HG02938 (cell line): ENCODE measurements around the gene ZNF423.
"Not testable (repeated sequence)": the region's sequence is repeated elsewhere in the genome, so short reads cannot be mapped to it uniquely, and the experiment has no call there.

Experiments used
- ATAC-seq: cut with Tn5 transposase; IDR thresholded peaks from one replicate; pipeline ENCODE4 v1.9.1; 2021; ENCODE audit warnings: mild to moderate bottlenecking, moderate library complexity; ENCODE audit not compliant: unreplicated experiment

Gene ZNF423

DNA sequence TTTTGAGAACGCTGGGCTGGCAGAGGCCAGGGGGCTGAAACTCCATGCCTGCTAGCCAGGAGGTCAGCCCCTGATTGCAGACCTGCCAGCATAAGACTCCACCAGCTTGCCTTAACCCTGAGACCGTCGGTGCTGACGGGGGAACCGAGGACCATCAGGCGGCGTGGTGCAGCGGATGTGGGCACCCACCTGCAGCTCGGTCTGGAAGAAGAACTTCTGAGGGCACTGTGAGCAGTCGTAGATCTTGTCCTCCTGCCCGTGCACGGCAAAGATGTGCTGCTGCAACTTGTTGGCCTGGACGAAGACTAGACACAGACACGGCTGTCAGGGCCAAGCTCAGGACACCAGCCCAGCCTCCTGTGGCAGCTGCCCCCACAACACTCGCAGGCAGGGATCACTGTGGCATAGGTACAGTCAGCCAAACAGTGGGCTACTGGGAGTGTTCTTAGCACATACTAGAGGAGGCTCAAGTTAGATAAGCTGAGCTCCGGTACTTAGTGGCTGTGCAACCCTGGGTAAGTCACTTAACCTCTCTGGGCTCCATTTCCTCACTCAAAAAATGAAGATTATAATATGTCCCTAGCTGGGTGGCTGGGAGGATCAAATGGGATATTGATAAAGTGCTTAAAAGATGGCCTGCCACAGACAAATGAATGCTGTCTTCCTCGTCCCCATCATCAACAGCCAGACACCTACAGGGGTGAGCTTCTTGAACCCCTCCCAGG, 332.3 kb downstream of the ZNF423 start:
- ATAC-seq, result no peak

DNA sequence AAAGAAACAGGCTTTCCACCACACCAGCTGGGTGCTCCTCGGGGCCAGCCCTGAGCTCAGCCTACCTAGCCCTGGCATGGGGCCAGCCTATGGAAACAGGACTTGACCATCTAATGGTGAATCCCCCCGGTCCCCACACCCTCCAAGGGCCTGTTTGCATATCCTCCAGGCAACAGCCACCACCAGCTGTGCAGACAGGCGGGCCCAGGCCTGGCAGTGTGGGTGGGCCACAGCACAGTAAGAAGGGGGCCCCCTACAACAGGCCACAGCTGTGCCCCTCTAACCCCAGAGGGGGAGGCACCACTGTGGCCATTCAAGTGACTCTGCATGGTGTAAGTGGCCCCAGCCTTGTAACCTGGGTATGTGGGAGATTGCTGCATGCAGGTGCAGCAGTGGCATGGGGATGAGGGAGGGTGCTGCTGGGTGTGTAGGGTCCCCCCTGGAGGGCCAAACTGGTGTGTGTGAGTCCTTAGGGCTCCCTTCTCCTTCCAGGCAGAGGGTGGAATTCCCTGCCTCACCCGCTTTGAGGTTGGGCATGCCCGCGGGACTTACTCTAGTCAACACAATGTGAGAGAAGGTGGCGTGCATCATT, 334.1 kb downstream of the ZNF423 start:
- ATAC-seq, result no peak

GRCh38 chr16:49520492-49521038, 335.3 kb downstream of the ZNF423 start:
- no peak for ATAC-seq

DNA sequence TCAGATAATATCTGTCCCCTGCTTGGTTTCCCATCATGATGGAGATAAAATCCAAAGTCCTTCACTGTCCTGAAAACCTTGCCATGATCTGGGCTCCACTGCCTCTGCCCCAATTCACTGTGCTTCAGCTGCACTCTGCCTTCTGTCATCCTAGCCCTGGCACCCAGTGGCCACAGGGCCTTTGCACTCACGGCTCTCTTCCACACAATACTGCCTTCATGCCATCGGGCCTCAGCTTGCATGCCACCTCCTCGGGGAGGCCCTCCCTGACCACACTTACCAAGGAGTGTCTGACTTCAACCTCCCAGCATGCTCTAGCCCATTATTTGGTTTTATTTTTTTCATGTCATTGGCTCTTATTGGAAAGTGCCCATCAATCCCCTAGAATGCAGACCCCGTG, 336.2 kb downstream of the ZNF423 start:
- no peak for ATAC-seq

DNA sequence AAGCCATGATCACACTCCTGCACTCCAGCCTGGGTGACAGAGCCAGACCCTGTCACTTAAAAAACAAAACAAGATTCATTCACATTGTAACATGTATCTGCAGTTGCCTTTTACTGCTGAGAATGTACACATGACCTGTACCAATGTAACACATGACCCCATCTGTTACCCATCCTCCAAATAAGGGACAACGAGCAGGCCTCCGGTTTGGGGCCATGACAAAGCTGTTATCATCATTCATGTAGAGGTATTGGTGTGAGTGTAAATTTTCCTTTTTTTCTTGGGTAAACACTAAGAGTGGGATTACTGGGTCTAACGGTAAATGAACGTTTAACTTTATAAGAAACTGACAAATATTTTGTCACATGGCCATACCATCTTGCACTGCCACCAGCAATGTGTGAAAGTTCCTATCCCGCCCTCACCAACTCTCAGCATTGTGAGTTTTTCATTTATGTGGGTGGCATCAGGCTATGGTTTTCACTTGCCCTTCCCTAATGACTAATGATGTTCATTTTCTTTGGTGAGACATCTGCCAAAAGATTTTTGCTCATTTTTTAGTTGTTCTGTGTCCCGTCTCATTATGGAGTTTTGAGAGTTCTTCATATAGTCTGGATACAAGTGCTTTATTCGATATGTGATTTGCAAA, 336.8 kb downstream of the ZNF423 start:
- ATAC-seq, result no peak

DNA sequence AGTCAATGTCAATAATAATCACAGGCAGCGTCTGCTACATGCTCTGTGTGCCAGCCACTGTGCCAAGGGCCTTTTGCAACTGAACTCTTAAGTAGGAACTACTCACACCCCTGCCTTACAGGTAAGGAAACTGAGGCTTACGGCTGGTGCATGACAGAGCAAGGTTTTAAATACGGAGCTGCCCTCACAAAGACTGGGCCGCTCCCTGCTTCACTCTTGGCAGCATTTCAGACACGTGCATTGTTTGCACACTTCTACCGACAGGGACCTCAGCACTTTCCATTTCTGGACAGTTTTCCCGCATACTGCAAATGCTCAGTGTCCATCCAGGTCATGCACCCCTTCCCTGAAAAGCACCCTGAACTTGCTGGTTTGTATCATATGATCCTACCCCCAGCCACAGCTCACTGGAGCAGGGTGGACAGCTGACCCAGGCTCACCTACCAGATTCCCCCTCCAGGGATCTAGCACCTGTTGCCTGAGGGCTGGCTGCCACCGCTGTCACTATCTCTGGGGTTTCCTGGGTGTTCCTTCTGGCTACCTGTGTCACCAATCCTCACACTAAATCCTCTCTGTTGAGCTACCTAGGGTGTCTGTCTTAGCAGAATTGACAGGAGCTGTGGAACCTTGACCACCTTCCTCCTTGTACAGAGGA, 339.4 kb downstream of the ZNF423 start:
- no peak for ATAC-seq

GRCh38 chr16:49515861-49516260, 340.1 kb downstream of the ZNF423 start:
- no peak for ATAC-seq

DNA sequence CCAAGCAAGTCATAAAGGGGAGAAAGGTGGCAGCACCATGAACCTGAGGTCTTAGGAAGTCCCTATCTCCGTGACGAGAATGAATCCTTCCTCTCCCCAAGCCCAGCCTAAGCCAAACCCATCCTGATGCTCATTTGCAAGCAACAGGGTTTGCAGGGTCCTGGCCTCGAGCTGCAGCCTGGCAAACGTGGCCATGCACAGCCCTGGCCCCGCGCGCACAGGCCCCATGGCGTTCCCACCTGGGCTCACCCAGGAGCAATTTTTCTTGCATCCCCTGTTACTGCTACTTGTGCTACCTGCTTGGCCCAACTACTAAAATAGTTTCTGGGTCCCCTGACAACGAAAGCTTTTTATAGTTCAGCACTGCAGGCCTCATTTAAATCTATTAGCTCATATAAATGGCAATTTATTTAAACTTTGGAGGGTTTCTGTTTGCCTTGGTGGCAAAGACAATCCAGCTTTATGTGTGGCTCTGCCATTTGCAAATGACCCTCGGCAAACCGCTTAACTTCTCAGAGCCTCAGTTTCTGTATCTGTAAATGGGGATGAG, 340.8 kb downstream of the ZNF423 start:
- ATAC-seq, result no peak

DNA sequence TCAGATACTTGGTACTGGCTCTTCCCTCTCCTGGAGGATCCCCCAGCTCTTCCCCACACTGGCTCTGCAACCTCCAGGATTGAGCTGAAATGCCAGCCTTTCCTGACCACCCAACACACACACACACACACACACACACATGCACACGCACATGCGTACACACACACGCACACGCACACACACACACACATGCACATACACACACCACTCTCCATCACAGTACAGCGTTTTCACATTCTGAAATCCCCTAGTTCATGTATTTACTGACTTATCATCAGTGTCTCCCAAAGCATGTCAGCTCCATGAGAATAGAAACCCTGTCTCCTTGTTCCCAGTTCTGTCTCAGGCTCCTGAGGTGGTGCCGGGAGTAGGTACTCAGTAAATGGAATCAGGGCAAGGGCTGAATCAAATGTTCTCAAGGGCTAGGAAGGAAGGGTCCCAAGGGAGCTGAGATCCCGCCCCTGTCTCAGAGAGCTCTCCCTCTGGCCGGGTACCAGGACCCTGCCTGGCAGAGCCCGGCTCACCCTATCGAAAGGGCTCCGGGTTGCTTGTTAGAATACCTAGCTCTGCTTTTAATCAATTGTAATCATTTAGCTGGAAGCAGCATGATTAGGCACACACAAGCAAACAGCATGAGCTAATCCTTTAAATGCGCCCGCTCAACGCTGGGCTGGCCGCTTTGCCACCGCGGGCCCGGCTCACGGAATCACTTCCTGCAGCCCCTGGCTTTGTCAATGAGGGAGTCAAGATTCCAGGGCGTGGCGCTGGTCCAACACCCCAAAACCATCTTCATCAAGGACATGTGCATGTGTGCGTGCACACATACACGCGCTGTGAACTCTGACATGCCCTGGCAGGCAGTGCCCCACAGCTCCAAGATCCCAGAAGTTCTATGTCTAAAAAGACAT, 341.6 kb downstream of the ZNF423 start:
- no peak for ATAC-seq

GRCh38 chr16:49513040-49513439, 342.9 kb downstream of the ZNF423 start:
- no peak for ATAC-seq

GRCh38 chr16:49510654-49511305, 345.1 kb downstream of the ZNF423 start:
- ATAC-seq, result no peak

- ATAC-seq, result no peak
Measured at GRCh38 chr16:49510141-49510540, 345.8 kb downstream of the ZNF423 start.

GRCh38 chr16:49506058-49507013, 349.6 kb downstream of the ZNF423 start:
- ATAC-seq, result not testable (repeated sequence)

- no peak for ATAC-seq
Measured at GRCh38 chr16:49505556-49505955, 350.4 kb downstream of the ZNF423 start.

DNA sequence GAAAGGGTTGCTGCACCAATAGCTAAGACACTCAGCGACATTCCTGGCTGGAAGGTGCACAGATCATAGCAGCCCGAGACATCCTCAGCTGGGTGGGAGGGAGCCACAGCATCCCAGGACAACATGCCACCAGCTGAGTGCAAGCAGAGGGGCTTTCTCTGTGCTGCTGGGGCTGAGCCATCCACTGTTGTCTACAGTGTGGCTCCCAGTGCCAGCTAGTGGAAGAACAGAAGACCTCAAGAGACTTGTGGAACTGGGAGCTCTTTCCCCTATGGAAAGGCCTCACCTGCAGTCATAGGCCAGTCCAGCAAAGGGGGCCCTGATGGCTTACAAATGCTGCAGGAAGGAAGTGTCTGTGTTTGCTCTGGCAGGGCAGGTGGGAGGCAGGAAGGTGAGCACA, 351.3 kb downstream of the ZNF423 start:
- no peak for ATAC-seq

DNA sequence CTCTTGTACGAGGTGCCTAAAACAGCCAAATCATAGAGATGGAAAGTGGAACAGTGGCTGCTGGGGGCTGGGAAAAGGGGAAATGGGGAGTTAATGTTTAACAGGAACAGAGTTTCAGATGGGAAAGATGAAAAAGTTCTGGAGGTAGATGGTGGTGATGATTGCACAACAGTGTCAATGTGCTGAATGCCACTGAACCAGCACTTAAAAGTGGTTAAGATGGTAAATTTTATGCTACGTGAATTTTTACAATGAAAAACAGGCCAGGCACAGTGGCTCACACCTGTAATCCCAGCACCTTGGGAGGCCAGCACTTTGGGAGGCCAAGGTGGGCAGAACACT, 351.9 kb downstream of the ZNF423 start:
- no peak for ATAC-seq

DNA sequence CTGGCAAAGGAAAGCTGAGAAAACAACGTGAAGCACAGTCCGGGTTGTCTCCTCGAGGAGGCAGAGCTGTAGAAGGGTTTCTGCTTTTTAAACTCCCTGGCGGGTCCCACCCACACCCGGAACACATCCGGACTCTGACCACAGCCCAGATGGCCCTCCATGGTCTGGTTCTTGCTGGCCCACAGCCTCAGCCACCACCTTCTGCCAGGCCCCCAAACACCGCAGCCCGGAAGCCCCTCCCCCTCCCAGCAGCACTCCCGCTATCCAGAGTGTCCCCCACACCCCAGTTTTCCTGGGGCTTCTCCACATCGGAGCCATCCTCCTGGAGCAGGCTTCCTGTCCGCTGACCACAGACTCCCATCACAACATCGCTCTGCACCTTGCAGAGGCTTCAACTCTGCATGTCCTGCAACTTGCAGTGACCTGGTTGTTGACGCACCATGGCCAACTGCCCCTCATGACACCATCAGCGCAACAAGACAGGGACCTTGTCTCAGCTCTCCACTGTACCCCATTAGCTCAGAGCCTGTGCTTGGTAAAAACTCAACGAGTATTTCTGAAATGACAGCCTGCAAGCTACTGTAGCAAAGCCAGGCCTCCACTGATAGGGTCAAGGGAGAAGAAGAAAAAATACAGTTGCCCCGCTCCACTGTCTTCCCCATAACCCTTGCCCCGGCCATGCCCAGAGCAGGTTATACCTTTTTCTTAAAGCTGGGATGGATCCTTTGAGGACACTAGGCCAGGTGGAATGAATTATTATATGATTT, 352.5 kb downstream of the ZNF423 start:
- peak; percentile 71 for ATAC-seq
